Measurements from ENCODE around the gene TBC1D4. TPM values are rescaled to one million over a fixed set of nuclear protein-coding genes. Genes with fewer than 3 reads are reported as not detected.

Gene TBC1D4
- total RNA-seq, 1 donor from 2014 or later = 26.1 TPM

DNA sequence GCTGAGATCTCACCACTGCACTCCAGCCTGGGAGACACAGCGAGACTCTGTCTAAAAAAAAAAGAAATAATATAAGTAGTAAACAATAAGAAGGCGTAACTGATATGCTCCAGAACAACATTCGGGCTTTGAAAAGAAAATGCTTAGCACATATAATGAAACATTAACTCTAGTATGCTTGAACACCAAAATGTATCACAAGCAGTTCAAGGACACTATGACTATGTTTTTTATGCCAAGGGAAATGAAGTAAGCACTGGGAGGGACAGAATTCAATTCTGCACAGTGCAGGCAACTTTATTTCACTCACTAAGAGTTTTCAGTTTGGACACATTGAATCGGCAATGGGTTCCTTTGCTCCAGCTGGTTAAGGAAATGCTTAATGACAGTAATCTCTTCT is 178.7 kb downstream of the TBC1D4 start:
- H3K4me3 ChIP-seq = no peak overlapping the region
- H3K36me3 ChIP-seq = peaks cover 11% of the 10 kb centered on the region
- intact Hi-C loops (cut with DNase I) = no loop called here
- TF ChIP-seq CTCF (IDR thresholded peaks at IDR 0.05) = no peak
- H3K27ac ChIP-seq = no peak overlapping the region
- no peak for ATAC-seq
- no peaks in the 10 kb centered on the region for H3K27me3 ChIP-seq
- DNase-seq = no peak
- H3K9me3 ChIP-seq = no peaks in the 10 kb centered on the region
- H3K4me1 ChIP-seq = no peaks in the 10 kb centered on the region

GRCh38 chr13:75302071-75302698 is 179.8 kb downstream of the TBC1D4 start:
- no peak for DNase-seq
- intact Hi-C loops (cut with DNase I) = no loop called here
- TF ChIP-seq CTCF (IDR thresholded peaks at IDR 0.05) = no peak

GRCh38 chr13:75299913-75300862 is 181.8 kb downstream of the TBC1D4 start:
- DNase-seq (no peak), ATAC-seq (no peak)
- intact Hi-C loops (cut with DNase I) = no loop called here
- no peaks in the 10 kb centered on the region for H3K4me1 ChIP-seq
- no peak for TF ChIP-seq CTCF (IDR thresholded peaks at IDR 0.05)
- no peak overlapping the region for H3K4me3 ChIP-seq
- no peaks in the 10 kb centered on the region for H3K27me3 ChIP-seq
- no peak overlapping the region for H3K27ac ChIP-seq
- H3K9me3 ChIP-seq = no peaks in the 10 kb centered on the region
- peaks cover 16% of the 10 kb centered on the region for H3K36me3 ChIP-seq

More at GRCh38 chr13:75302071-75302698, 179.8 kb downstream of the TBC1D4 start:
- Histone ChIP-seq H3K27ac (no peak overlapping the region), H3K36me3 (peaks cover 11% of the 10 kb centered on the region), H3K27me3 (no peaks in the 10 kb centered on the region), H3K4me3 (no peak overlapping the region), H3K4me1 (no peaks in the 10 kb centered on the region), H3K9me3 (no peaks in the 10 kb centered on the region)
- no peak for ATAC-seq

DNA sequence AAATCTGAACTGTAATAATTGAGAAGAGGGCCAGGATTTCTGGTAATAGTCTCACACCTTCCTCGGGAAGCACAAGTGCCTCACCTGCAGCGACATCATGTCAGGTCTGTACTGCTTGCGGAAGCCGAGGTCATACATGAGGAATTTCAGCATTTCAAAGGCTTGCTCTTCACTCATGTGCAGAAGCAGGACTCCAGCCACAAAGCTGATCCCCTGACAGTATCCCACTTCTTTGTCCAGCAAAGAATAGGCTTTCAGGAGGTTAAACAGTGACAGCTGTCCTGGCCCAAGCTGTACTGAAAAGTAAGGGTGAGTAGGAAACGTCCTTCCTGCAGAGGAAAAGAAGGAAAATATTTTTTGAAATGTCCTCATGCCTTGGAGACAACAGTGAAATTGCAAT is 182.7 kb downstream of the TBC1D4 start:
- no peak for TF ChIP-seq CTCF (IDR thresholded peaks at IDR 0.05)
- H3K27ac ChIP-seq = no peak overlapping the region
- peaks cover 23% of the 10 kb centered on the region for H3K36me3 ChIP-seq
- ATAC-seq (no peak), DNase-seq (no peak)
- no peaks in the 10 kb centered on the region for H3K9me3 ChIP-seq
- H3K4me3 ChIP-seq = no peak overlapping the region
- H3K4me1 ChIP-seq = no peaks in the 10 kb centered on the region
- no peaks in the 10 kb centered on the region for H3K27me3 ChIP-seq
- intact Hi-C loops (cut with DNase I) = no loop called here

- H3K9me3 ChIP-seq = no peaks in the 10 kb centered on the region
- peaks cover 29% of the 10 kb centered on the region for H3K36me3 ChIP-seq
- ATAC-seq (no peak), DNase-seq (no peak)
- intact Hi-C loops (cut with DNase I) = no loop called here
- no peak for TF ChIP-seq CTCF (IDR thresholded peaks at IDR 0.05)
- no peak overlapping the region for H3K27ac ChIP-seq
- H3K27me3 ChIP-seq = no peaks in the 10 kb centered on the region
- no peaks in the 10 kb centered on the region for H3K4me1 ChIP-seq
- H3K4me3 ChIP-seq = no peak overlapping the region
Observed at GRCh38 chr13:75296641-75297040, 185.3 kb downstream of the TBC1D4 start.
